Liver (tissue), 9 donors: ENCODE data around the gene FUBP3. TPM values are rescaled to one million over a fixed set of nuclear protein-coding genes. Genes with fewer than 3 reads are reported as not detected.

Experiments used
- DNase-seq: peaks from one replicate; pipeline ENCODE4 v3.0.0-alpha.2; 2017; ENCODE audit warnings: low spot score
- H3K27ac ChIP-seq, 2 donors: one replicate each; pipeline ENCODE4 v1.7.0; 2013; ENCODE audit warnings: inconsistent platforms in 2 of 2, low read length in 2 of 2, control low read depth in 1 of 2, low read depth in 1 of 2, mild to moderate bottlenecking in 1 of 2
- H3K27me3 ChIP-seq, 4 donors: one replicate each; pipeline versions ENCODE4 v1.6.1 to v1.7.0; 2013; ENCODE audit warnings: low read length in 3 of 4, inconsistent platforms in 1 of 4, mild to moderate bottlenecking in 1 of 4, moderate library complexity in 1 of 4; ENCODE audit not compliant: control insufficient read depth in 4 of 4, insufficient read depth in 4 of 4
- H3K36me3 ChIP-seq, 4 donors: one replicate each; pipeline versions ENCODE4 v1.6.1 to v1.7.0; 2013; ENCODE audit warnings: low read length in 3 of 4, mild to moderate bottlenecking in 3 of 4, low read depth in 1 of 4, moderate library complexity in 1 of 4; ENCODE audit not compliant: control insufficient read depth in 4 of 4, insufficient read depth in 3 of 4
- H3K4me1 ChIP-seq, 4 donors: one replicate each; pipeline versions ENCODE4 v1.6.1 to v1.7.0; 2013; ENCODE audit warnings: low read length in 3 of 4, mild to moderate bottlenecking in 3 of 4, moderate library complexity in 1 of 4; ENCODE audit not compliant: control insufficient read depth in 4 of 4, insufficient read depth in 4 of 4
- H3K4me3 ChIP-seq, 3 donors: one replicate each; pipeline versions ENCODE4 v1.6.1 to v1.7.0; 2013; ENCODE audit warnings: low read length in 3 of 3, control low read depth in 1 of 3, low read depth in 1 of 3, mild to moderate bottlenecking in 1 of 3
- H3K9ac ChIP-seq, 2 donors: one replicate each; pipeline ENCODE4 v1.7.0; 2013; ENCODE audit warnings: low read length in 2 of 2, mild to moderate bottlenecking in 2 of 2, moderate library complexity in 2 of 2, control low read depth in 1 of 2, low read depth in 1 of 2
- H3K9me3 ChIP-seq, 4 donors: one replicate each; pipeline versions ENCODE4 v1.6.1 to v1.7.0; 2013; ENCODE audit warnings: low read length in 3 of 4; ENCODE audit not compliant: control insufficient read depth in 4 of 4
- ATF3 ChIP-seq: IDR thresholded peaks from 2 replicates; pipeline ENCODE4 v1.6.1; 2016; ENCODE audit warnings: antibody characterized with exemption
- CTCF ChIP-seq: fragments of 150-350 bp; IDR thresholded peaks from 2 replicates; pipeline ENCODE4 v1.5.1; 2017; ENCODE audit warnings: improper control_type of control experiment, low read depth, low read length; ENCODE audit not compliant: missing input control
- EGR1 ChIP-seq, 2 donors: IDR thresholded peaks; 2 replicates each; pipeline ENCODE4 v1.6.1; 2016 to 2018; ENCODE audit warnings: antibody characterized with exemption in 2 of 2, low read depth in 2 of 2
- FOXA1 ChIP-seq: IDR thresholded peaks from 2 replicates; pipeline ENCODE4 v1.6.1; 2016; ENCODE audit warnings: antibody characterized with exemption
- FOXA2 ChIP-seq: IDR thresholded peaks from 2 replicates; pipeline ENCODE4 v1.6.1; 2016; ENCODE audit warnings: antibody characterized with exemption
- GABPA ChIP-seq, 2 donors: IDR thresholded peaks in 1 of 2; conservative IDR thresholded peaks in 1 of 2; 2 replicates each; pipeline ENCODE4 v1.6.1; 2016; ENCODE audit warnings: antibody characterized with exemption in 2 of 2, mild to moderate bottlenecking in 1 of 2, moderate library complexity in 1 of 2
- HNF4G ChIP-seq: IDR thresholded peaks from 2 replicates; pipeline ENCODE4 v1.6.1; 2016; ENCODE audit warnings: antibody characterized with exemption
- JUND ChIP-seq, 2 donors: IDR thresholded peaks; 2 replicates each; pipeline ENCODE4 v1.6.1; 2016; ENCODE audit warnings: antibody characterized with exemption in 2 of 2
- MAX ChIP-seq: IDR thresholded peaks from 2 replicates; pipeline ENCODE4 v1.6.1; 2016; ENCODE audit warnings: antibody characterized with exemption
- NR2F2 ChIP-seq: IDR thresholded peaks from 2 replicates; pipeline ENCODE4 v1.6.1; 2016; ENCODE audit warnings: antibody characterized with exemption
- RAD21 ChIP-seq, 2 donors: IDR thresholded peaks; 2 replicates each; pipeline ENCODE4 v1.6.1; 2016; ENCODE audit warnings: antibody characterized with exemption in 2 of 2, mild to moderate bottlenecking in 2 of 2
- REST ChIP-seq: IDR thresholded peaks from 2 replicates; pipeline ENCODE4 v1.6.1; 2016; ENCODE audit warnings: antibody characterized with exemption, mild to moderate bottlenecking
- RXRA ChIP-seq, 2 donors: IDR thresholded peaks; 2 replicates each; pipeline ENCODE4 v1.6.1; 2017 to 2018; ENCODE audit warnings: antibody characterized with exemption in 2 of 2, mild to moderate bottlenecking in 1 of 2
- SP1 ChIP-seq: IDR thresholded peaks from 2 replicates; pipeline ENCODE4 v1.6.1; 2018; ENCODE audit warnings: antibody characterized with exemption, mild to moderate bottlenecking
- TAF1 ChIP-seq: conservative IDR thresholded peaks from 2 replicates; pipeline ENCODE4 v1.6.1; 2016; ENCODE audit warnings: antibody characterized with exemption, mild to moderate bottlenecking
- ZBTB33 ChIP-seq: IDR thresholded peaks from 2 replicates; pipeline ENCODE4 v1.6.1; 2016; ENCODE audit warnings: antibody characterized with exemption
- WGBS: extraction: QIAGEN DNeasy Blood & Tissue Kit; methylation state at CpG from one replicate; pipeline ENCODE4 v1.1.7; 2013; 5-methylcytosine and 5-hydroxymethylcytosine counted together
- polyA plus RNA-seq, 2 donors: library from polyadenylated mRNA; stranded (reverse) in 1 of 2; unstranded in 1 of 2; fragments of 200-250 nt in 1 of 2; fragments of >200 nt in 1 of 2; fragmentation: Nextera tagmentation in 1 of 2; extraction: Ambion mirVana in 1 of 2; gene quantifications; one replicate each; pipeline versions ENCODE4 v1.2.1 to v1.2.3, GENCODE V29; 2013 to 2015
- total RNA-seq, 2 donors: library from RNA; depleted of rRNA; stranded (reverse); fragments of >200 nt; gene quantifications; one replicate each; pipeline ENCODE4 v1.2.3, GENCODE V29; 2014
- donor health status: healthy.
- donor health status: healthy.
- donor health status: healthy.
- donor health status: healthy.
- donor health status: healthy.

The FUBP3 gene
- total and polyA plus RNA-seq, 4 donors = 16.1 to 39.0 (median 24.8) TPM

GRCh38 chr9:130532426-130533080, 46.8 kb upstream of the FUBP3 start:
- Histone ChIP-seq H3K4me3 (no peak overlapping the region), H3K27ac (no peak overlapping the region), H3K9me3 (no peaks in the 10 kb centered on the region), H3K36me3 (no peaks in the 10 kb centered on the region), H3K9ac (no peak overlapping the region), H3K4me1 (peaks cover 0 to 24% (median 14%) of the 10 kb centered on the region in 4 donors), H3K27me3 (peaks cover 0 to 2% (median 0%) of the 10 kb centered on the region in 4 donors)
- no peak for DNase-seq
- TF ChIP-seq MAX = no peak
- no peak for TF ChIP-seq GABPA (IDR thresholded peaks at IDR 0.05 in 1 of 2, conservative IDR thresholded peaks at IDR 0.05 in 1 of 2)
- no peak for TF ChIP-seq NR2F2
- no peak for TF ChIP-seq REST
- TF ChIP-seq SP1 = no peak
- TF ChIP-seq JUND (IDR thresholded peaks at IDR 0.05) = no peak
- TF ChIP-seq EGR1 (IDR thresholded peaks at IDR 0.05; ENCODE audit: low read depth in 2 of 2) = no peak
- TF ChIP-seq CTCF = no peak
- 92% methylated on average over 10 of the region's 10 CpGs for WGBS

GRCh38 chr9:130535818-130536521, 43.4 kb upstream of the FUBP3 start:
- Histone ChIP-seq H3K9ac (no peak overlapping the region), H3K36me3 (no peaks in the 10 kb centered on the region), H3K27me3 (peaks cover 0 to 2% (median 0%) of the 10 kb centered on the region in 4 donors), H3K9me3 (no peaks in the 10 kb centered on the region), H3K27ac (no peak overlapping the region), H3K4me3 (no peak overlapping the region), H3K4me1 (peaks cover 0 to 13% (median 10%) of the 10 kb centered on the region in 4 donors)
- peak; percentile 59 for DNase-seq
- WGBS = 40% methylated on average over 28 of the region's 28 CpGs
- TF ChIP-seq FOXA1 = no peak
- no peak for TF ChIP-seq RXRA (IDR thresholded peaks at IDR 0.05)
- TF ChIP-seq EGR1 (IDR thresholded peaks at IDR 0.05; ENCODE audit: low read depth in 2 of 2) = no peak
- no peak for TF ChIP-seq GABPA (IDR thresholded peaks at IDR 0.05 in 1 of 2, conservative IDR thresholded peaks at IDR 0.05 in 1 of 2)
- TF ChIP-seq SP1 = no peak
- TF ChIP-seq MAX = no peak
- TF ChIP-seq JUND (IDR thresholded peaks at IDR 0.05) = no peak
- TF ChIP-seq FOXA2 = no peak
- no peak for TF ChIP-seq ZBTB33
- no peak for TF ChIP-seq NR2F2
- TF ChIP-seq HNF4G = no peak
- TF ChIP-seq TAF1 = no peak
- TF ChIP-seq RAD21 (IDR thresholded peaks at IDR 0.05) = no peak
- no peak for TF ChIP-seq CTCF
- TF ChIP-seq ATF3 = no peak
